Measurements from ENCODE around the gene SRPK2.
"Not testable (repeated sequence)": the region's sequence is repeated elsewhere in the genome, so short reads cannot be mapped to it uniquely, and the experiment has no call there.

The SRPK2 gene

GRCh38 chr7:105369944-105370343 is 18.8 kb downstream of the SRPK2 start:
- DNase-seq: no peak

- DNase-seq: no peak
These were observed 21.3 kb downstream of the SRPK2 start for GRCh38 chr7:105367458-105367857.

- DNase-seq: no peak
These were observed 22.9 kb downstream of the SRPK2 start for GRCh38 chr7:105365541-105366534.

GRCh38 chr7:105364684-105365083 is 24.0 kb downstream of the SRPK2 start:
- DNase-seq: no peak

DNA sequence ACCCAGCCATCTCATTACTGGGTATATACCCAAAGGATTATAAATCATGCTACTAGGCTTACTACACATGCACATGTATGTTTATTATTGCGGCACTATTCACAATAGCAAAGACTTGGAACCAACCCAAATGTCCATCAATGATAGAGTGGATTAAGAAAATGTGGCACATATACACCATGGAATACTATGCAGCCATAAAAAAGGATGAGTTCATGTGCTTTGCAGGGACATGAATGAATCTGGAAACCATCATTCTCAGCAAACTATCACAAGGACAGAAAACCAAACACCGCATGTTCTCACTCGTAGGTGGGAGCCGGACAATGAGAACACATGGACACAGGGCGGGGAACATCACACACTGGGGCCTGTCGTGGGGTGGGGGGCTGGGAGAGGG is 25.1 kb downstream of the SRPK2 start:
- DNase-seq: not testable (repeated sequence)

- DNase-seq: not testable (repeated sequence)
These were observed 26.0 kb downstream of the SRPK2 start for GRCh38 chr7:105362685-105363084.

DNA sequence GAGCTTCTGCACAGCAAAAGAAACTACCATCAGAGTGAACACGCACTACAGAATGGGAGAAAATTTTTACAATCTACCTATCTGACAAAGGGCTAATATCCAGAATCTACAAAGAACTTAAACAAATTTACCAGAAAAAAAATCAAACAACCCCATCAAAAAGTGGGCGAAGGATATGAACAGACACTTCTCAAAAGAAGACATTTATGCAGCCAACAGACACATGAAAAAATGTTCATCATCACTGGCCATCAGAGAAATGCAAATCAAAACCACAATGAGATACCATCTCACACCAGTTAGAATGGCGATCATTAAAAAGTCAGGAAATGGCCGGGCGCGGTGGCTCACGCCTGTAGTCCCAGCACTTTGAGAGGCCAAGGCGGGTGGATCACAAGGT is 26.7 kb downstream of the SRPK2 start:
- not testable (repeated sequence) for DNase-seq

- DNase-seq: not testable (repeated sequence)
These were observed 28.6 kb downstream of the SRPK2 start for GRCh38 chr7:105360149-105360548.

GRCh38 chr7:105355701-105356100 is 33.0 kb downstream of the SRPK2 start:
- no peak for DNase-seq

GRCh38 chr7:105354383-105354782 is 34.3 kb downstream of the SRPK2 start:
- DNase-seq: no peak

- no peak for DNase-seq
These were observed 34.9 kb downstream of the SRPK2 start for GRCh38 chr7:105353752-105354328.

DNA sequence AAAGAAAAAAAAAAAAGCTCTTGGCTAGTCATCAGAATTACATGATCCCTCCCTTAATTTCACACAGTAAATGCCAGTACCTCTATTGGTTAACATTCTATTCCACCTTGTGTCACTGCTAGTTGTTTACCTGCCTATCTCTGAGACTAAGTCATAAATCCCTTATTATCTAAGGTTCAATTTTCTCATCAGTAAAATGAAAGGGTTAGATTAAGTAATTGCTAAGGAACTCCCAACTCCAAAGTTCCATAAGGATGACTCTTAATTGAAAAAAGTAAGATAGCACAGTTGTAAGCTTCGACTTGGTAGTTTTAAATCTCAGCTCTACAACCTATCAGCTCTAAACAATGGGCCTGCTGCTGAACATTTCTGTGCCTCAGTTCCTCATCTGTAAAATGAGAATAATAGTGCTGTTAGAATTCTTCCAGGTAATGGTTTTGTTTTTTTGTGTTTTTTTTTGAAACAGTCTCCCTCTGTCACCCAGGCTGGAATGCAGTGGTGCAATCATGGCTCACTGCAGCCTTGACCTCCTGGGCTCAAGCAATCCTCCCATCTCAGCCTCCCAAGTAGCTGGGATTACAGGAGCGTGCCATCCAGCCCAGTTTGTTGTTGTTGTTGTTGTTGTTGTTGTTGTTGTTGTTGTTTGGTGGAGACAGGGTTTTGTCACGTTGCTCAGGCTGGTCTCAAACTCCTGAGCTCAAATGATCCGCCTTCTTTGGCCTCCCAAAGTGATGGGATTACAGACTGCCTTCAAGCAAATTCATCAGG is 35.6 kb downstream of the SRPK2 start:
- DNase-seq: no peak

- DNase-seq: peak in 1 of 2 experiments; percentile 38
These were observed 36.6 kb downstream of the SRPK2 start for GRCh38 chr7:105352018-105352612.

DNA sequence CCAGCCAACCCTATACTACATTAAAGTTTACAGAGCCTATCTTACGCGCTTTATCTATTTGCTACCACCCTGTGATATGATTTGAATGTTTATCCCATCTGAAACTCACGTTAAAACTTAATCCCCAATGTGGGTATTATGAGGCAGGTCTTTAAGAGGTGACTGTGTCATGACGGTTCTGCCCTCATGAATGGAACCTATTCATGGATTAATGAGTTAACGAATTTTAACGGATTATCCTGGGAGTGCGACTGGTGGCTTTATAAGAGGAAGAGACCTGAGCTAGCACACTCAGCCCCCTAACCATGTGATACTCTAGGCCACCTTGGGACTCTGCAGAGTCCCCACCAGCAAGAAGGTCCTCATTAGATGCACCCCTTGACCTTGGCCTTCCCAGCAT is 37.8 kb downstream of the SRPK2 start:
- DNase-seq: no peak

- not testable (repeated sequence) for DNase-seq
These were observed 40.5 kb downstream of the SRPK2 start for GRCh38 chr7:105348177-105348576.

DNA sequence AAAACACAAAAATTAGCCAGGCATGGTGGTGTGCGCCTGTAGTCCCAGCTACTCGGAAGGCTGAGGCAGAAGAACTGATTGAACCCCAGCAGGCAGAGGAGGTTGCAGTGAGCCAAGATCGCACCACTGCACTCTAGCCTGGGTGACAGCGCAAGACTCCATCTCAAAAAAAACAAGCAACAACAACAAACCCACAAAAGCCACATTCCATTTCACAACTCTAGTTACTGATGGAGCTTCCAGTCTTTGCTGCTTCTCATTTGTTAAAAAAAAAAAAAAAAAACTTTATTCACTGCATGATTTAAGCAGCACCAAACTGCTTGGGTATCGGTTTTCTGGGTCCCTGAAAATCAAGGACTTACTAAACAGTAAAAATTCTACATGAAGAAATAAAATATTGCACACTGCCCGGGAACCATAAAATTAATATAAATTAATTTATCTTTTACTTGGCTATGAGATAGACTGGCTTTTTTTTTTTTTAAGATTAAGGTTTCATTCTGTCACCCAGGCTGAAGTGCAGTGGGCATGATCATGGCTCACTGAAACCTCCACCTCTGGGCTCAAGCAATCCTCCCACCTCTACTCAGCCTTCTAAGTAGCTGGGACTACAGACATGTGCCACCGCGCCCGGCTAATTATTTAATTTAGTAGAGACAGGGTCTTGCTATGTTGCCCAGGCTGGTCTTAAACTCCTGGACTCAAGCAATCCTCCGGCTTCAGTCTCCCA is 42.0 kb downstream of the SRPK2 start:
- DNase-seq: no peak

DNA sequence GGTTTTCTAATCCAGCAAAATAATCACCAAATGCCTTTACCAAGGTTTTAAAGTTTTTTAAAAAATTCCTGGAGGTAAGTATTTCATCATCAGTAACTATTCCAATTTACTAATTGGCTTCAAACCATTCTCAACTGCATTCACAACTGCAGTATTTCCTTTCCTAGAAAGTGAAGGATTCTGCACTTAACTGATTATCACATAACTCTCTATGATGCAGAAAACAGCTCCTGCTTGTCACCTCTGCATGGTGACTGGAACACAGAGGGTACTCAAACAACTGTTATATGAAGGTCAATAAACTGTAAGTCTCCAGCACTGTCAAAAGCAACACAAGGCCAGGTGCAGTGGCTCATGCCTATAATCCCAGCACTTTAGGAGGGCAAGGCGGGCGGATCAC is 42.6 kb downstream of the SRPK2 start:
- no peak for DNase-seq

DNA sequence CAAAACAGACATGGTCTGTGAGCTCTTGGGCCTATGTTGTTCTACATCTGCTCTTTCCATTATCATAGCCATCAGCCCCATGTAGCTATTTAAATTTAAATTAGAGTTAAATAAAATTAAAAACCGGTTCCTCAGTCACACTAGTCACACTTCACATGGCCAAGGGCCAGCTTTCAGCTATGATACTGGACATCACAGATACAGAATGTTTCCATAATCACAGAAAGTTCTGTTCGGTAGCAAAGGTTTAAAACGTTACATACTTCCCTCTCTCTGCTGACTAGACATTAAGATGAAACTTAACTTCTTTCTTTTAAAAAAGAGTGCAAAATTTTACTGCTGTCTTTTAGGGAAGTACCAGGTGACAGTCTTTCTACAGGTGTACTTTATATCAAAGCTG is 43.0 kb downstream of the SRPK2 start:
- no peak for DNase-seq

GRCh38 chr7:105345003-105345402 is 43.7 kb downstream of the SRPK2 start:
- DNase-seq: no peak

DNA sequence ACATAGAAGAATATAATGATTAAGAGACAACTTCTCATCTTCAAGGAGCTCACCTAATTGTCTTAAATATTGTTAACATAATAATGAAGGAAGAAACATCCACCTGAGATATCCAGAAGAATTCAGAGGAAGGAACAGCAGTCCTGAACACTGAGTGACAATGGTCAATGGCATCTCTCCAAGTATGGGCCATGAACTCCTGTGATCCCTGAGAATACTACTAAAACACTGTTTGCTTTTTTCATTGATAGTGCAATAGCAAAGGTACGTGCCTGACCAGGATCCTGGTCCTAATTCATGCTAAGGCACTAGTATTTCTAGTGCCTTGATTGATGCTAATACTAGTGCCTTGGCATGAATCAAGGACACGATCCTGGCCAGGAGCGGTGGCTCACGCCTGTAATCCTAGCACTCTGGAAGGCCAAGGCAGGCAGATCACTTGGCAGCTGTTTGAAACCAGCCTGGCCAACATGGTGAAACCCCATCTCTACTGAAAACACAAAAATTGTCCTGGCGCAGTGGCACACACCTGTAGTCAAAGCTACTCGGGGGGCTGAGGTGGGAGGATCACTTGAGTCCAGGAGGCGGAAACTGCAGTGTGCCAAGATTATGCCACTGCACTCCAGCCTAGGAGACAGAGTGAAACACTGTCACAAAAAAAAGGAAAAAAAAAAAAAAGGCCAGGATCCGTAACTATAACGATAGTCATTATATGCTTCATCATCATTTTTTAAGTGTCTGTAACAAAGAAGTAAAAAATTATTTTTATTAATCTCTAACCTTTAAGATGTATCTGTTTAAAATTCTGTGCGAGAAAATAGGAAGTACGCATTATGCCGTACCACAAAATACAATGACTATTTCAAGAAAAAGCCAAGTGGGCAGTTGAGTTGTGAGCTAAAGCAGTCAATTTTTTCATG is 49.1 kb downstream of the SRPK2 start:
- no peak for DNase-seq

- no peak for DNase-seq
These were observed 51.2 kb downstream of the SRPK2 start for GRCh38 chr7:105337529-105337928.
